HFFc6 (cell line): ENCODE data around the gene CCL1. TPM values are rescaled to one million over a fixed set of nuclear protein-coding genes. Genes with fewer than 3 reads are reported as not detected.

Source experiments
- DNase-seq: peaks from one replicate; pipeline ENCODE4 v3.0.0-alpha.2; 2018
- H3K27ac Mint-ChIP-seq: 2 replicates; pipeline ENCODE4 v1.8.0; 2020; ENCODE audit warnings: mild to moderate bottlenecking, mixed read lengths
- H3K27me3 Mint-ChIP-seq: 2 replicates; pipeline ENCODE4 v1.8.0; 2021; ENCODE audit warnings: mild to moderate bottlenecking, moderate library complexity, mixed read lengths; ENCODE audit not compliant: insufficient read depth
- H3K36me3 Mint-ChIP-seq: 2 replicates; pipeline ENCODE4 v1.8.0; 2021; ENCODE audit warnings: low read depth, mixed read lengths
- H3K4me1 Mint-ChIP-seq: 2 replicates; pipeline ENCODE4 v1.8.0; 2020; ENCODE audit warnings: low read depth, mixed read lengths
- H3K4me3 Mint-ChIP-seq: 2 replicates; pipeline ENCODE4 v1.8.0; 2020; ENCODE audit warnings: mild to moderate bottlenecking, moderate library complexity, mixed read lengths
- H3K9me3 Mint-ChIP-seq: 2 replicates; pipeline ENCODE4 v1.8.0; 2020; ENCODE audit warnings: mild to moderate bottlenecking, mixed read lengths
- CTCF ChIP-seq: fragments of 200-600 bp; sonication (generic); IDR thresholded peaks from 2 replicates; pipeline ENCODE4 v1.5.0; 2021; ENCODE audit warnings: antibody characterized with exemption, mild to moderate bottlenecking
- total RNA-seq, 6 experiments: library from RNA; stranded (reverse); fragmentation: NEBNext Ultra II Directional; extraction: Animal tissue kit (Norgen Biotek cat#: 25700); gene quantifications; 2 replicates in 1 of 6; 3 replicates in 5 of 6; pipeline ENCODE4 v1.2.3, GENCODE V29; 2021

CCL1 gene
- total RNA-seq, 6 experiments from 2014 or later: 0.55 TPM; not detected in 5

- no peaks in the 10 kb centered on the region; the same call in 1 of the 2 replicates for H3K4me1 Mint-ChIP-seq
- H3K27me3 Mint-ChIP-seq: peaks cover 9% of the 10 kb centered on the region
- H3K9me3 Mint-ChIP-seq: no peaks in the 10 kb centered on the region
- no peak overlapping the region for H3K4me3 Mint-ChIP-seq
- no peaks in the 10 kb centered on the region for H3K36me3 Mint-ChIP-seq
- TF ChIP-seq CTCF: no peak
- H3K27ac Mint-ChIP-seq: no peak overlapping the region
- DNase-seq: no peak
Measured at GRCh38 chr17:34406226-34406625, 43.2 kb upstream of the CCL1 start.

DNA sequence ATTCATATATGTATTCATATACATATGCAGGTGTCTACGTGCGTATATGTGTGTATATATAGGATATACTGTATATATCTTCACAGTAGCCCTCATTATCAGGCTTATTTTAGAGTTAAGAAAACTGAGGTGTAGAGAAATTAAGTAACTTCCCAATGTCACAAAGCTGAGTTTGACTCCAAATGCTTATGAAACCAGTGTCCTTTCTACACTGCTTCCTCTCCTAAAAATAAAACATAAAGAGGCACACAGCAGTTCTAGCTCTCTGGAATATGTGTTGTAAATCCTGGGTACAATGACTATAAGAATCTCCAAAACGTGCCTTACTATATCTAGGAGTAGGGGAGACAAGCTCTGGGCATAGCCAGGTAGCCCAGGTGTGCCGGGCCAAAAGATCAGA is 40.0 kb upstream of the CCL1 start:
- peaks cover 5% of the 10 kb centered on the region for H3K27me3 Mint-ChIP-seq
- no peak for TF ChIP-seq CTCF
- no peak overlapping the region for H3K4me3 Mint-ChIP-seq
- no peaks in the 10 kb centered on the region for H3K36me3 Mint-ChIP-seq
- no peaks in the 10 kb centered on the region for H3K4me1 Mint-ChIP-seq
- H3K27ac Mint-ChIP-seq: no peak overlapping the region
- no peak for DNase-seq
- no peaks in the 10 kb centered on the region for H3K9me3 Mint-ChIP-seq

DNA sequence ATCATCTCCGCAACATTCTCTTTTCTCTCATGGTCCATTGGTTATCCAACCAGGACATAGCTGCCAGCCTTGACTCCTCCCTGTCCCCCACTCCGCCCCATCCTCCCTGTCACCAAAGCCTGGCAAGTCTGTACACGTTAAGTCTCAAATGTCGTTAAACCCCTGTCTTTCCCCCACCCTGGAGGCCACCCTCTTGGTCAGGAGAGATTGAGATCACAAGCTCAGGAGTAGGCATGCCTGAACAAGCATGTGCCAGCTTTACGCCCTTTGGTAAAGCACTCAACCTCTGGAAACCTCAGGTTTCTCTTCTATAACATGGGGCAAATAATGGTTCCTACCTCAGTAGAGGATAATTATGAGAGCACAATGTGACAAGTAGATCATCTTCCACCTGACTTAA is 38.1 kb upstream of the CCL1 start:
- H3K27me3 Mint-ChIP-seq: peaks cover 5% of the 10 kb centered on the region
- no peak for DNase-seq
- TF ChIP-seq CTCF: no peak
- H3K4me3 Mint-ChIP-seq: no peak overlapping the region
- no peaks in the 10 kb centered on the region for H3K4me1 Mint-ChIP-seq
- H3K27ac Mint-ChIP-seq: no peak overlapping the region
- H3K36me3 Mint-ChIP-seq: no peaks in the 10 kb centered on the region
- no peaks in the 10 kb centered on the region for H3K9me3 Mint-ChIP-seq

GRCh38 chr17:34400301-34400931 is 37.4 kb upstream of the CCL1 start:
- Mint-ChIP-seq H3K27ac (no peak overlapping the region), H3K4me1 (no peaks in the 10 kb centered on the region), H3K9me3 (no peaks in the 10 kb centered on the region), H3K4me3 (no peak overlapping the region), H3K27me3 (peaks cover 5% of the 10 kb centered on the region), H3K36me3 (no peaks in the 10 kb centered on the region)
- no peak for TF ChIP-seq CTCF
- DNase-seq: no peak

- no peaks in the 10 kb centered on the region for H3K9me3 Mint-ChIP-seq
- no peak overlapping the region for H3K4me3 Mint-ChIP-seq
- no peaks in the 10 kb centered on the region for H3K4me1 Mint-ChIP-seq
- DNase-seq: no peak
- peaks cover 5% of the 10 kb centered on the region for H3K27me3 Mint-ChIP-seq
- no peak for TF ChIP-seq CTCF
- no peaks in the 10 kb centered on the region for H3K36me3 Mint-ChIP-seq
- no peak overlapping the region for H3K27ac Mint-ChIP-seq
Measured at GRCh38 chr17:34399725-34400124, 36.7 kb upstream of the CCL1 start.

DNA sequence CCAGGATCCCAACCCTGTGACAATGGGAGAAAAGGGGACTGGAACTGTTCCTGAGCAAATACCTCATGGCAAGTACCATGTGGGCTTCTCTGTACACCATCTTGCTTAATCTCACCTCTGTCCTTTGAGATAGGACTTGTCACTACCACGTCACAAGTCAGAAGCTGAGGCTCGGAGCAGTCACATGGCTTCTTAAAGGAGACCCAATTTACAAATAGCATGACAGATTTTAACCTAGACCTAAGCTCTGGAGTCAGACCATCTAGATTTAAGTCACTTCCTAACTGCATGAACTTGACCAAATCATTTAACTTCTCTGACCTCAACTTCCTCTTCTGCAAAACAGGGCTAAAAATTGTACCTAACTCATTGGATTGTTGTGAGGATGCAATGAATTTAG is 36.0 kb upstream of the CCL1 start:
- Mint-ChIP-seq H3K4me1 (no peaks in the 10 kb centered on the region), H3K27ac (no peak overlapping the region), H3K36me3 (no peaks in the 10 kb centered on the region), H3K4me3 (no peak overlapping the region), H3K9me3 (no peaks in the 10 kb centered on the region), H3K27me3 (peaks cover 4% of the 10 kb centered on the region)
- no peak for TF ChIP-seq CTCF
- DNase-seq: no peak
